Head of caudate nucleus (tissue), 42 donors: ENCODE results near the gene PGC.

ENCODE experiments used
- DNase-seq, 42 donors: peaks; one replicate each; pipeline versions ENCODE4 v3.0.0 to v3.0.0-alpha.2; 2020 to 2021; ENCODE audit warnings: mixed read lengths in 7 of 42
- intact Hi-C: fragments of 100-400 bp; cut with DNase I; formaldehyde crosslinking; loops from one replicate; pipeline ENCODE4 v1.15.0; 2022

Gene PGC

GRCh38 chr6:41735427-41736185 lies 11.6 kb downstream of the PGC start, which contains the start of gene TFEB:
Gene TFEB (minus strand): TSS chr6:41735608. CDS start chr6:41691213, 44,395 bp downstream.
- DNase-seq: peak; percentile 94 to 99 (median 98)
- intact Hi-C loops: loop anchor here (2.0 kb wide), 1 partner anchor 43 kb away; no protein-coding TSS in a partner anchor

DNA sequence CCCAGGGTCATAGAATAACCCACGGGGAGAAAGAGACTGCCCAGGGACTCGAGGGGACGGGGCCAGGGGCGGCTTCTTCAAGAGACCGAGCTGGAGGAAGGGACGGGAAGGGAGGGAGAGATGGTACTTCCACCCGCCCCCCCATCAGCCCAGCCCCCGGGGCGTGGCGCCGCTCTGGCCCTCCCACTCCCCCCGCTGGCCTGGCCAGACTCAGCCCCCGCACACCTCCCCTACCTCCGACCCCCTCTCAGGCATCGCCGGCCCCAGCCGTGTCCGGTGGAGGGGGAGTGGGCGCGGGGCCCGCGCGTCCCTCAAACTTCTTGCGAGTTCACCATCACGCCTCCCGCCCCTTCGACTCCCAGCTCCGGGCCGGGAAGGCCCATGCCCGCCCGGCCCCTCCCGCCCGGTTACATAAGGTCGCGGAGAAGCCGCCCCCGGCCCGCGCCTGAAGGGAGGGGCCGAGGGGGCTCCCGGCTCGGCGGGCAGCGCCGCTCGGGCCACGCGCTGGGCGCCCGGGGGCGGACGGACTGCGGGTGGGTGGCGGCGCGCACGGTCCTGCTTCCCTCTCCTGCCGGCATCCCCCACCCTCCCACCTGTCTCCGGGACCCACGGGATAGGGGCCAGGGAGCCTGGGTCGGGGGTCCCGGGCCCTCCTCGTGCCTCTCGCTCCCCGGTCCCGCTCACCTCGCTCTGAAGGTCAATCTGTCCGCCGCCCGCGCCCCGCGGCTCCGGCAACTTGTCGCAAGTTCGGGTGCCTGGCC lies 12.4 kb downstream of the PGC start:
- DNase-seq: peak; percentile 74 to 96 (median 89)
- intact Hi-C loops: loop anchor here (2.0 kb wide), 1 partner anchor 42 kb away; no protein-coding TSS in a partner anchor

DNA sequence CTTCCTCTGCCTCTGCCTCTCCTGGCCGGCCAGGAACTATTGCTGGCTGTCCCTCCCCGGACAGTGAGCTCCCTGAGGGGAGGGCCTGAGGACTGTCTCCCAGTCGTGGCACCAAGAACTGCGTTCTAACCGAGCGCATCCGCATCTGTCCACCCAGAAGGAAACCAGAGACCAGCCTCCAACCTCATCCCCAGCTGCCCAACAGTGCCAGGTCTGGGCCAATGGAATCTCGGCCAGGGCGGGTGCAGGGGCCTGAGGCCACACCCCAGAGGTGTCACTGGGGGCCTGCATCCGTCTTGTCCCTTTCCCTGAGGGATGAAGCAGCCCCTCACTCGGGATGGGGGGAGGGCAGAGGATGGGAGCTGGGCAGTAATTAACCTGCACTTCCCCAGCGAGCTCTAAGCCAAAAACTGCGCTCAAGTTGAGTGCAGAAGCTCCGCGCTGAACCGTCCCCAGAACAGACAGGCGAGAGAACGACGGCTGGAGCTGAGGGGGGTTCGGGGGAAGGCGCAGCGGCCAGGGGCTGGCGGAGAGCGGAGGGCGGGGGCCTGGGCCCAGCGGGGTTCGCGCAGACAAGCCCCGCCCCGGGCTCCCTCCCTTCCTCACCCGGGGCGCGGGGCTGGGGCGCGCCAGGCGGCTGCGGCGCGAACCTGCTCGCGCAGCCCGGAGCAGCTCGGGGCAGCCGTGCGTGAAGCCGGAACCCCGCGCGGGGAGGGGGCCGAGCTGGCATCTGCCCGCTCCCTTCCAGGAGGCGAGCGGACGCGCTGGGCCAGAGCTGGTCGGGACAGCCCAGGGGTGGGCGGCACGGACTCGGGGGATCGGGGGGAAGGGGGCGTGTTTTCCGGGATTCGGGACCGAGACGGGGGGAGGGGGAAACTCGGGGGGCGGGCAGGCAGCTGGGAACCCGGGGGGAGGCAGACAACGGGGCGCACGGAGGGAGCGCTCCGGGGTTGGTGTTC lies 13.2 kb downstream of the PGC start:
- intact Hi-C loops: loop anchor here (2.0 kb wide), 1 partner anchor 41 kb away; no protein-coding TSS in a partner anchor
- peak; percentile 69 to 96 (median 90) for DNase-seq

GRCh38 chr6:41733360-41733706 lies 13.9 kb downstream of the PGC start:
- intact Hi-C loops: no loop called here
- DNase-seq: peak in 1 of 42 donors; percentile 36

GRCh38 chr6:41732591-41733359 lies 14.4 kb downstream of the PGC start:
- intact Hi-C loops: no loop called here
- peak in 9 of 42 donors; percentile 42 to 70 (median 56) for DNase-seq

GRCh38 chr6:41732149-41732548 lies 15.0 kb downstream of the PGC start:
- DNase-seq: no peak
- intact Hi-C loops: no loop called here

- intact Hi-C loops: no loop called here
- peak in 1 of 42 donors; percentile 29 for DNase-seq
Observed at GRCh38 chr6:41731561-41732086, 15.6 kb downstream of the PGC start.

- intact Hi-C loops: no loop called here
- DNase-seq: peak in 2 of 42 donors; percentile 39 to 53
Observed at GRCh38 chr6:41730531-41731436, 16.4 kb downstream of the PGC start.

DNA sequence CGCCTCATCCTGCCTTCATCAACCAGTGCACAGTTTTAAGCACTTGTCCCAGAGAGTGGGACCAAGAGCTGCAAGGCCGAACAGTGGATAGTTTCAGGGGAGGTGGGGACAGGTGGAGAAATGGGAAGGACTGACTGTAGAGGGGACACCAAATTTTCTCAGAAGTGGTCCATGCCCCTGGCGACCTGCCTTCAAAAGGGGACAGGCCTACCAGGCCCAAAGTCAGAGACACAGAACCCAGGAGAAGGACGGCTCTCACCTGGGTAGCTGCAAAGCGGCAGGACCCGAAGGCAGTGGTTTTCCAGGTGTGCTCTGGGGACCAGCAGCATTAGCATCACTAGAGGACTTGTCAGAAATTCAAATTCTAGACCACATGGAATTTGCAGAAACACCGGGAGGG lies 17.6 kb downstream of the PGC start:
- intact Hi-C loops: no loop called here
- no peak for DNase-seq

DNA sequence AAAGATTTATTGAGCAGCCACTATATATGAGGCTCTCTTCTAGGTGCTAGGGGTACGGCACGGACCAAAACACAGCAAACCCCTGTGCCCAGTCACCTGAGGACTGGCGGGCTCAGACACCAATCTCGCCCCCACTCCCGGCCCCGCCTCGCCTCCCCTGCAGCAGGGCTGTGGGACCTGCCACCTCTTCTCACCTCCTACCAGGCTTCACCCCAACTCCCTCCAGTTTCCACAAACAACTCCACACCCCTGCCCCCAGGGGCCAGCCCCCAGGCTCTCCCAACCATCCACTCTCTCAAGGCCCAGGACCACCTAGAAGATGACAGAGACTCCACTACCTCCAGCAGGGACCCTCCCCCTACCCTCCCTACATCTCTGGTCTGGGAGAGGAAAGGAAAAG lies 18.2 kb downstream of the PGC start:
- no peak for DNase-seq
- intact Hi-C loops: no loop called here

- intact Hi-C loops: no loop called here
- DNase-seq: peak in 32 of 42 donors; percentile 48 to 88 (median 65)
Observed at GRCh38 chr6:41728073-41728936, 18.9 kb downstream of the PGC start.

- intact Hi-C loops: no loop called here
- DNase-seq: no peak
Observed at GRCh38 chr6:41727705-41728072, 19.5 kb downstream of the PGC start.

DNA sequence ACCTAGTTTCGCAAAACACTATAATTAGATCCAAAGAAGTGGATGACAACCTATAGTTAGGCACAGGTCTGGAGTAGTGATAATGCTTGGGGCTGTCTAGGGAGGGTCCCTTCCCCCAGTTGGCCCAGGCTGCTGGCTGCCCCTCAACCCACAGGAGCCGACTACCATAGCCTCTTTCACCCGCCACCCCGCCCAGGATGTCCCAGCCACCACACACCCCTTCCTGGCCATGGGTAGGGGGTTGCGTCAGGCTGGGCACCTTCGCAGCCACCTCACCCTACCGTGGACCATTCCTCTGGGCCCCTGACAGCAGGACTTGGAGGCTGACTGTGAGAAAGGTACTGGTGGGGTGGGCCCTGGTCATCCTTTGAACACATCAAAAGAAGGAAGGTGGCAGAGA lies 20.3 kb downstream of the PGC start:
- no peak for DNase-seq
- intact Hi-C loops: no loop called here

DNA sequence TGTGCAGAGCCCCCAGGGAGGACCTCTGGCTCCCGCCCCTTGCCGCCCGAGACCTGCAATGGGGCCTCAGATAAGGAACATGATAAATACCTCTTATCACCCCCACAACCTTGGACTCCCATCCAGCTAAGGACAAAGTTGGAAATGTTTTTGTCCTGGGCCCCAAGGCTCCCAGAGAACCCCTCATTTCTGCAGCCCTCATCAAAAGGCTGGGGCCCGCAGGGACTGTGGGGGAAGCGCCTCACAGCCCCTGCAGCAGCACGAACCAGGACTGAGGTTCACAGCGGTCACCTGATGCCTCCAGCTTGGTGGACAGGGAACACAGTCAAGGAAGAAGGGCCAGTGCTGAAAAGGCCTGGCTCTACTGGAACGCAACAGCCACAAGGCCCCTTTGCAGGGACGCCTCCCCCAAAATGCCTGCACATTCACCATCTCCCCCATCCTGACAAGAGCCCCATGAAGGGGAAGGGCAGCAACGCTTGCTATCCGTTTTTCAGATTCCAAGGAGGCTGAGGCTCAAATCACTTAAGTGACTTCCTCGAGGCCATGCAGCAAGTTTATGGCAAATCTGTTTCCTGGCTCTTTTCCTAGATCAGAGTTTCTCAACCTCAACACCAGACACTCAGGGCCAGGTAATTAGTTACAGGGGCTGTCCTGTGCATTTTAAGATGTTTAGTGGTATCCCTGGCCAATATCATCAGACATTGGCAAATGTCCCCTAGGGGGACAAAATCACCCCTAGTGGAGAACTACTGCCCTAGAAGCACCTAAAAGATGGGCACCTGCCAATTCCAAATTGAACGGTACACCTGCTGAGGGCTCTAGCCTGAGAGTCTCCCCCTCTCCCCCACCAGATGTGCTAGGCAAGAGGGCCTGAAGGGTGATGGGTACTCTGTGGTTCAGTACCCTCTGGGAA lies 22.4 kb downstream of the PGC start:
- intact Hi-C loops: no loop called here
- DNase-seq: no peak

DNA sequence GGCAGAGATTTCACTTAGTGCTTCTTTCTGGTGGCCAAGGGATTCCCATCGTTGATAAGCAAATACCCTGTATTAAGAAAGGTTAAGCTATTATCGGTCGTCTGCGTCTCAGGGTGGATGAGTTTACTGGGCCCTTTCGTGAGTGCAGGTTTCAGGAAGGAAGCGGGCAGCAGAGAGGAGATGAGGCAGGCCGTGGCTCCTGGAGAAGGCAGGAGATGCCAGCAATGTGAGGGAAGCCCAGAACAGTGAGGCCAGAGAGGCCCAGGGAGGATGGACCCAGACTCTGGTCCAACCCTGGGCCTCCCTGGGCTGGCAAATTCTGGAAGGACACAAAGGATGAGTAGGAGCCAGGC lies 23.0 kb downstream of the PGC start:
- intact Hi-C loops: no loop called here

More for the DNA sequence above, 23.0 kb downstream of the PGC start:
- no peak for DNase-seq
